Upper lobe of left lung (tissue), 6 donors: ENCODE results near the gene PAIP1. TPM values are rescaled to one million over a fixed set of nuclear protein-coding genes. Genes with fewer than 3 reads are reported as not detected.
A peak's percentile ranks its signal among the peaks of the same experiment; 100 is the strongest.
"Not testable (repeated sequence)": the region's sequence is repeated elsewhere in the genome, so short reads cannot be mapped to it uniquely, and the experiment has no call there.

Source experiments
- ATAC-seq, 2 donors: fragments of 200-7000 bp; cut with Tn5 transposase; one replicate each; pipeline ENCODE4 v1.9.1; 2022; ENCODE audit warnings: mild to moderate bottlenecking in 2 of 2, moderate library complexity in 2 of 2; ENCODE audit not compliant: low FRiP score in 2 of 2
- DNase-seq, 2 donors: peaks; one replicate each; pipeline ENCODE4 v3.0.0-alpha.2; 2019 to 2020
- H3K27ac ChIP-seq, 4 donors: fragments of 200-600 bp; sonication (generic); one replicate each; pipeline ENCODE4 v1.5.1; 2016 to 2019
- H3K27me3 ChIP-seq, 4 donors: fragments of 200-600 bp; sonication (generic); one replicate each; pipeline ENCODE4 v1.5.1; 2017 to 2019
- H3K36me3 ChIP-seq, 4 donors: fragments of 200-600 bp; sonication (generic); one replicate each; pipeline ENCODE4 v1.5.1; 2016 to 2019
- H3K4me1 ChIP-seq, 4 donors: fragments of 200-600 bp; sonication (generic); one replicate each; pipeline ENCODE4 v1.5.1; 2018 to 2019
- H3K4me3 ChIP-seq, 4 donors: fragments of 200-600 bp; sonication (generic); one replicate each; pipeline ENCODE4 v1.5.1; 2017 to 2019; ENCODE audit warnings: mild to moderate bottlenecking in 2 of 4, moderate library complexity in 1 of 4
- H3K9me3 ChIP-seq, 4 donors: fragments of 200-600 bp; sonication (generic); one replicate each; pipeline ENCODE4 v1.5.1; 2018 to 2019
- CTCF ChIP-seq, 6 experiments: fragments of 450-650 bp in 4 of 6; fragments of 200-600 bp in 2 of 6; sonication (generic) in 2 of 6; IDR thresholded peaks; one replicate each; pipeline ENCODE4 v1.5.1; 2016 to 2019; ENCODE audit warnings: antibody characterized with exemption in 6 of 6
- EP300 ChIP-seq, 4 donors: sonication (generic); formaldehyde crosslinking; IDR thresholded peaks; one replicate each; pipeline ENCODE4 v1.5.1; 2017; ENCODE audit warnings: antibody characterized with exemption in 4 of 4, control low read depth in 2 of 4
- POLR2A ChIP-seq, 4 donors: fragments of 450-650 bp; IDR thresholded peaks; one replicate each; pipeline ENCODE4 v1.5.1; 2016 to 2017; ENCODE audit warnings: antibody characterized with exemption in 4 of 4, mild to moderate bottlenecking in 2 of 4
- POLR2AphosphoS5 ChIP-seq, 2 donors: sonication (generic); formaldehyde crosslinking; IDR thresholded peaks; one replicate each; pipeline ENCODE4 v1.5.1; 2017; ENCODE audit warnings: antibody characterized with exemption in 2 of 2
- WGBS, 2 donors: methylation state at CpG; one replicate each; pipeline ENCODE4 v1.1.5; 2017 to 2018; 5-methylcytosine and 5-hydroxymethylcytosine counted together
- total RNA-seq, 6 donors: library from RNA; depleted of rRNA in 4 of 6; stranded (reverse); fragments of >200 nt in 4 of 6; gene quantifications; one replicate each; pipeline versions ENCODE4 v1.1.0 to v1.2.1, GENCODE V29; 2016 to 2021
- donor health status: DM: no; HTN: no; CAD: no; lungs with moderate emphysema.
- donor health status: DM: no; HTN: yes; CAD: no; lungs with severe emphysema.

The PAIP1 gene
- total RNA-seq, 6 donors from 2014 or later, result 44.9 to 81.0 (median 67.2) TPM

GRCh38 chr5:43602461-43603343 lies 45.8 kb upstream of the PAIP1 start, which contains the start of gene NNT:
Gene NNT, plus strand, starts transcription at chr5:43603180. Its CDS starts 6,016 bp downstream, at chr5:43609196.
- Histone ChIP-seq H3K27ac (peak within 1 kb of the TSS; percentile 85 to 92 (median 90)), H3K27me3 (no peaks in the 10 kb centered on the region), H3K4me1 (peaks cover 15 to 24% (median 18%) of the 10 kb centered on the region in 4 donors), H3K4me3 (peak within 1 kb of the TSS; percentile 76 to 98 (median 80)), H3K9me3 (no peaks in the 10 kb centered on the region), H3K36me3 (no peaks in the 10 kb centered on the region)
- ATAC-seq, result peak; percentile 89 to 96
- peak; percentile 89 to 97 for DNase-seq
- TF ChIP-seq POLR2A (IDR thresholded peaks at IDR 0.05) (peak in 2 of 4 donors; percentile 42 to 50), EP300 (IDR thresholded peaks at IDR 0.05) (no peak), CTCF (IDR thresholded peaks at IDR 0.05) (no peak), POLR2AphosphoS5 (IDR thresholded peaks at IDR 0.05) (peak; percentile 9 to 45)
- 0 to 1% methylated on average over 21 to 34 of the region's 60 CpGs for WGBS, 2 donors

DNA sequence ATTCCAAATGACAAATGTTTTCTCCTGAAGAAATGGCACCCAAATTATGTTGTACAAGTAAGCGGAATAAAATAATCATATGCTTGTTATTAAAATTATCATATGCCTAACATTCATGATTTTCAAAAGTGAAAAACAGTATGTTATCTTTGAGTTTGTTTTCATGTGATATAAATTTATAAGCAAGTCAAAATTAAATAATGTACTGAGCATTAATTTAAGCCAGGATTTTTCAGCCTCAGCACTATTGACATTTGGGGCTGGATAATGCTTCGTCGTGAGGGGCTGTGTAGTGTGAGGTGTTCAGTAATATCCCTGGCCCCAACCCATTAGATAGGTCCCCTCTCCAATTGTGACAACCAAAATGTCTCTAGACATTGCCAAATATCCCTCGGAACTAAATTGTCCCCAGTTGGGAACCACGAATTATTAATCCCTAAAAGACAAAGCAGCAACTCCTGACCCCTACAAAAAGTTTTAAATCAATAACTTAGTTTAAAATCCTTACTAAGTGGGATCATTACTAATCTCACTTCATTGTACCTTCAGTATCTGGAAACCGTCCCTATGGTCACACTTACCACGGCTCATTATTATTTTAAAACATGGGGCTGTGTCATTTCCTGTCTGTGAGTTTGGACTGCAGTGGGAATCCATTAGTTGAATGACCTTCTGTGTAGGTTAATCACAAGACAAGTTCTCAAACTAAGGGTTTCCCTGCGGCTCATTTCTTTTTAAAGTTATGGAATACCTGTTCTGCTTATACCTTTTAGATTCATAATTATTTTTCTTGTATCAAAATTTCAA lies 44.8 kb upstream of the PAIP1 start:
- H3K4me3 ChIP-seq, result peak overlapping the region in 3 of 4 donors; percentile 77 to 98 (median 83)

DNA sequence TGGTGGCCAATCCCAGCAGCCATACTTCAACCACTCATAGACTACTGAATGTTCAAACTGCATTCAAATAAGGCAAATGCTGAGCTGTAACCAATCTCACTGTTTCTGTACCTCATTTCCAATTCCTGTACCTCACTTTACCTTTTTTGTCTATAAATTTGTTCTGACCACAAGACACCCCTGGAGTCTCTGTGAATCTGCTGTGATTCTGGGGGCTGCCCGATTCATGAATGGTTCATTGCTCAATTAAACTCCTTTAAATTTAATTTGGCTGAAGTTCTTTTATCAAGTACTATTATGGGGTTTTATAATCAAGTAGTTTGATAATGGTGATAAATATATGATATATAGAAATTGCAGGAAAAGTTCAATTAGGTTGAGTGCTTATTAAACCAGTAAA lies 42.0 kb upstream of the PAIP1 start:
- H3K27ac ChIP-seq, DNase-seq, H3K36me3 ChIP-seq, H3K27me3 ChIP-seq, H3K9me3 ChIP-seq, ATAC-seq, H3K4me3 ChIP-seq: not testable (repeated sequence)
- WGBS, 2 donors, result 94 to 100% methylated on average over 1 of the region's 1 CpG
- peaks cover 8 to 15% (median 10%) of the 10 kb centered on the region in 4 donors for H3K4me1 ChIP-seq

More for the DNA sequence above, 44.8 kb upstream of the PAIP1 start:
- TF ChIP-seq POLR2AphosphoS5 (IDR thresholded peaks at IDR 0.05) (no peak), EP300 (IDR thresholded peaks at IDR 0.05) (no peak), CTCF (IDR thresholded peaks at IDR 0.05) (no peak), POLR2A (IDR thresholded peaks at IDR 0.05) (no peak)
- H3K4me1 ChIP-seq, result peaks cover 15 to 24% (median 18%) of the 10 kb centered on the region in 4 donors
- WGBS, 2 donors, result 58 to 60% methylated on average over 8 of the region's 8 CpGs
- no peak for ATAC-seq
- H3K27ac ChIP-seq, result peak overlapping the region; percentile 85 to 92 (median 90)
- H3K27me3 ChIP-seq, result no peaks in the 10 kb centered on the region
- H3K36me3 ChIP-seq, result no peaks in the 10 kb centered on the region
- DNase-seq, result no peak
- no peaks in the 10 kb centered on the region for H3K9me3 ChIP-seq

GRCh38 chr5:43592363-43592762 lies 35.5 kb upstream of the PAIP1 start:
- TF ChIP-seq EP300 (IDR thresholded peaks at IDR 0.05), result no peak
- TF ChIP-seq POLR2A (IDR thresholded peaks at IDR 0.05), result no peak
- Histone ChIP-seq H3K36me3 (no peaks in the 10 kb centered on the region), H3K27me3 (no peaks in the 10 kb centered on the region), H3K9me3 (no peaks in the 10 kb centered on the region), H3K27ac (no peak overlapping the region), H3K4me1 (no peaks in the 10 kb centered on the region), H3K4me3 (no peak overlapping the region)
- DNase-seq (no peak), ATAC-seq (no peak)

GRCh38 chr5:43590700-43591099 lies 33.8 kb upstream of the PAIP1 start:
- no peaks in the 10 kb centered on the region for H3K36me3 ChIP-seq
- no peak for TF ChIP-seq POLR2A (IDR thresholded peaks at IDR 0.05)
- TF ChIP-seq EP300 (IDR thresholded peaks at IDR 0.05), result no peak
- no peak for TF ChIP-seq CTCF (IDR thresholded peaks at IDR 0.05)
- TF ChIP-seq POLR2AphosphoS5 (IDR thresholded peaks at IDR 0.05), result no peak
- ATAC-seq, result no peak
- no peak for DNase-seq
- H3K9me3 ChIP-seq, result no peaks in the 10 kb centered on the region
- H3K4me3 ChIP-seq, result no peak overlapping the region
- no peaks in the 10 kb centered on the region for H3K4me1 ChIP-seq
- no peaks in the 10 kb centered on the region for H3K27me3 ChIP-seq
- H3K27ac ChIP-seq, result no peak overlapping the region
